SK-N-SH (cell line): ENCODE measurements around the gene USP30. TPM values are rescaled to one million over a fixed set of nuclear protein-coding genes. Genes with fewer than 3 reads are reported as not detected.
A peak's percentile ranks its signal among the peaks of the same experiment; 100 is the strongest.

ENCODE experiments used
- CTCF ChIA-PET: fragments of 300-600, 350-600 bp; formaldehyde crosslinking; extraction: SDS; loops from one replicate; lab custom pipeline; 2021; lab: Yijun Ruan, JAX
- POLR2A ChIA-PET: fragments of 350-600 bp; sonication (Branson Sonifier 250); formaldehyde crosslinking; extraction: SDS; loops from one replicate; lab custom pipeline; 2020; ENCODE audit warnings: antibody characterized with exemption, inconsistent platforms; lab: Yijun Ruan, JAX
- DNase-seq: peaks from one replicate; pipeline ENCODE4 v3.0.0; 2012
- H2AFZ ChIP-seq: fragments of 200-600 bp; sonication (generic); 2 replicates; pipeline ENCODE4 v1.8.1; 2016; ENCODE audit warnings: antibody characterized with exemption, mild to moderate bottlenecking, low read depth
- H3F3A ChIP-seq: fragments of 200-600 bp; sonication (generic); replicated peaks from 2 replicates; pipeline ENCODE3; 2016; ENCODE audit warnings: antibody characterized with exemption, mild to moderate bottlenecking; ENCODE audit not compliant: insufficient read depth
- H3K27ac ChIP-seq, 2 experiments: fragments of 200-500 bp in 1 of 2; fragments of 200-600 bp in 1 of 2; sonication (Bioruptor generic) in 1 of 2; sonication (generic), shearing (Covaris generic) in 1 of 2; 2 replicates each; pipeline versions ENCODE4 v1.5.1 to v1.6.1; 2014 to 2016; ENCODE audit warnings: low read depth in 2 of 2, inconsistent platforms in 1 of 2, low read length in 1 of 2, mild to moderate bottlenecking in 1 of 2, mixed read lengths in 1 of 2
- H3K27me3 ChIP-seq: fragments of 200-600 bp; sonication (generic), shearing (Covaris generic); 2 replicates; pipeline ENCODE4 v1.6.1; 2016; ENCODE audit warnings: mixed run types; ENCODE audit not compliant: insufficient read depth
- H3K36me3 ChIP-seq, 2 experiments: fragments of 200-500 bp in 1 of 2; fragments of 200-600 bp in 1 of 2; sonication (Bioruptor generic) in 1 of 2; sonication (generic) in 1 of 2; replicated peaks in 1 of 2; 2 replicates each; pipeline versions ENCODE3 to v1.5.1; 2014 to 2016; ENCODE audit warnings: low read length in 1 of 2, mild to moderate bottlenecking in 1 of 2; ENCODE audit not compliant: insufficient read depth in 2 of 2, control insufficient read depth in 1 of 2
- H3K4me1 ChIP-seq, 2 experiments: fragments of 200-500 bp in 1 of 2; fragments of 200-600 bp in 1 of 2; sonication (Bioruptor generic) in 1 of 2; sonication (generic), shearing (Covaris generic) in 1 of 2; 2 replicates each; pipeline versions ENCODE4 v1.5.1 to v1.6.1; 2014 to 2016; ENCODE audit warnings: low read depth in 1 of 2, low read length in 1 of 2, mixed run types in 1 of 2; ENCODE audit not compliant: insufficient read depth in 2 of 2, control insufficient read depth in 1 of 2
- H3K4me2 ChIP-seq: fragments of 200-600 bp; sonication (generic), shearing (Covaris generic); 2 replicates; pipeline ENCODE4 v1.6.1; 2017; ENCODE audit warnings: mixed run types
- H3K4me3 ChIP-seq, 2 experiments: fragments of 200-500 bp in 1 of 2; fragments of 200-600 bp in 1 of 2; sonication (Bioruptor generic) in 1 of 2; sonication (generic), shearing (Covaris generic) in 1 of 2; 2 replicates each; pipeline versions ENCODE4 v1.5.1 to v1.8.1; 2014 to 2016; ENCODE audit warnings: low read depth in 2 of 2, inconsistent platforms in 1 of 2, low read length in 1 of 2, mild to moderate bottlenecking in 1 of 2, mixed read lengths in 1 of 2, moderate library complexity in 1 of 2
- H3K79me2 ChIP-seq: fragments of 200-600 bp; sonication (generic); 2 replicates; pipeline ENCODE4 v1.8.1; 2017; ENCODE audit warnings: mild to moderate bottlenecking; ENCODE audit not compliant: insufficient read depth
- H3K9ac ChIP-seq: fragments of 200-600 bp; sonication (generic); 2 replicates; pipeline ENCODE4 v1.6.1; 2017; ENCODE audit warnings: mixed run types
- H3K9me2 ChIP-seq: fragments of 200-600 bp; sonication (generic); 2 replicates; pipeline ENCODE4 v1.6.1; 2017; ENCODE audit warnings: mixed run types
- H3K9me3 ChIP-seq: fragments of 200-600 bp; sonication (generic); 2 replicates; pipeline ENCODE4 v1.6.1; 2017; ENCODE audit warnings: mixed run types, mild to moderate bottlenecking, moderate library complexity
- H4K20me1 ChIP-seq: fragments of 200-600 bp; sonication (generic); 2 replicates; pipeline ENCODE4 v1.6.1; 2017; ENCODE audit warnings: mild to moderate bottlenecking, mixed run types; ENCODE audit not compliant: insufficient read depth
- EP300 ChIP-seq, 2 experiments: IDR thresholded peaks; 2 replicates each; pipeline versions ENCODE4 v1.4.0 to v1.6.1; 2012; ENCODE audit warnings: borderline replicate concordance in 1 of 2, low read depth in 1 of 2, low read length in 1 of 2
- FOXJ3 ChIP-seq: sonication (generic); formaldehyde crosslinking; IDR thresholded peaks from 2 replicates; pipeline ENCODE4 v1.5.1; 2020; ENCODE audit warnings: mild to moderate bottlenecking, missing genetic modification reagents
- GABPA ChIP-seq: IDR thresholded peaks from 2 replicates; pipeline ENCODE4 v1.4.0; 2012; ENCODE audit warnings: low read depth, mild to moderate bottlenecking
- GATA2 ChIP-seq: sonication (generic); formaldehyde crosslinking; IDR thresholded peaks from 2 replicates; pipeline ENCODE4 v1.5.0; 2020; ENCODE audit warnings: mild to moderate bottlenecking, missing genetic modification reagents
- NFIC ChIP-seq: IDR thresholded peaks from 2 replicates; pipeline ENCODE4 v1.4.0; 2012; ENCODE audit warnings: borderline replicate concordance
- RAD21 ChIP-seq: IDR thresholded peaks from 2 replicates; pipeline ENCODE4 v1.6.1; 2012; ENCODE audit warnings: mild to moderate bottlenecking, low read length
- RFX5 ChIP-seq: IDR thresholded peaks from 2 replicates; pipeline ENCODE4 v1.6.1; 2012; ENCODE audit warnings: mild to moderate bottlenecking, improper control_type of control experiment, low read length
- SMC3 ChIP-seq: IDR thresholded peaks from 2 replicates; pipeline ENCODE4 v1.6.1; 2012; ENCODE audit warnings: low read depth, low read length, improper control_type of control experiment
- TEAD4 ChIP-seq: IDR thresholded peaks from 2 replicates; pipeline ENCODE4 v1.4.0; 2012; ENCODE audit warnings: mild to moderate bottlenecking, borderline replicate concordance; ENCODE audit not compliant: insufficient read depth
- WGBS: methylation state at CpG from one replicate; pipeline ENCODE4 v1.1.6; 2017; ENCODE audit warnings: low lambda C conversion rate; 5-methylcytosine and 5-hydroxymethylcytosine counted together
- polyA plus RNA-seq, 3 experiments: library from polyadenylated mRNA; depleted of rRNA; stranded (reverse); fragments of >200 nt; gene quantifications; 2 replicates each; pipeline ENCODE4 v1.2.3, GENCODE V29; 2012
- TF ChIP-seq, protein P1 (sequence below): IDR thresholded peaks from 2 replicates; pipeline ENCODE4 v1.4.0; 2012; ENCODE audit warnings: low read depth, borderline replicate concordance
- TF ChIP-seq, protein P2 (sequence below): fragments of 150-350 bp; IDR thresholded peaks from 2 replicates; pipeline ENCODE4 v1.6.1; 2017; ENCODE audit warnings: antibody characterized with exemption, low read length, low read depth, borderline replicate concordance
- TF ChIP-seq, protein P3 (sequence below): fragments of 150-350 bp; IDR thresholded peaks from 2 replicates; pipeline ENCODE4 v1.6.1; 2016; ENCODE audit warnings: mild to moderate bottlenecking, low read depth, low read length

USP30 gene
- polyA plus RNA-seq, 1 of the 3 experiments (the other 2 are of a cell fraction): 10.9 TPM

DNA sequence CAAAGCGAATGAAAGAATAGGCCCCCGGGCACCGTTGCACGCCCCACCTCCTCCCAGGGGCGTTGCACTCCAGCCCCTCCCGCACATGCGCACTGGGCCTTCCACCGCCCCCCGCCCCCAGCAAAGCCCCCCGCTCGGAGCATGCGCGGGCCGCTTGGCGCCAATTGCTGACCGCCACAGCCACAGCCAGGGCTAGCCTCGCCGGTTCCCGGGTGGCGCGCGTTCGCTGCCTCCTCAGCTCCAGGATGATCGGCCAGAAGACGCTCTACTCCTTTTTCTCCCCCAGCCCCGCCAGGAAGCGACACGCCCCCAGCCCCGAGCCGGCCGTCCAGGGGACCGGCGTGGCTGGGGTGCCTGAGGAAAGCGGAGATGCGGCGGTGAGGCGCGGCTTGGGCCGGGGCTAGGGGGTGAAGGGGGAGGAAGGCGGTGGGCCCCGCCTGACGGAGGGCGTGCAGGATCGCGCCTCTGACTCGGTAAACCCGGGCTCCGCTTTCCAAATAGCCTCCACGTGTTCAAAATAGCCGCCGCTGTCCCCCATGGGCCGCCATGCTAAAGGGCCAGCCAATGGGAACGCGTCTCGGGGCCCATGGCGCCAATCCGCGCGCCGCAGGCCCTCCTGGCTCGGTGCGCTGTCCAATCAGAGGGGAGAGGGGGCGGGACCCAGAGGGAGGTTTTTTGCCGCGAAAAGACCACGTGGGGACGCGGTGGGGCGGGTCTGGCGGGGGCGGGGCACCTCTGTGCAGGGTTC lies 45.2 kb downstream of the USP30 start, which contains the start of gene UNG (continued):
- TF ChIP-seq, protein P1, sequence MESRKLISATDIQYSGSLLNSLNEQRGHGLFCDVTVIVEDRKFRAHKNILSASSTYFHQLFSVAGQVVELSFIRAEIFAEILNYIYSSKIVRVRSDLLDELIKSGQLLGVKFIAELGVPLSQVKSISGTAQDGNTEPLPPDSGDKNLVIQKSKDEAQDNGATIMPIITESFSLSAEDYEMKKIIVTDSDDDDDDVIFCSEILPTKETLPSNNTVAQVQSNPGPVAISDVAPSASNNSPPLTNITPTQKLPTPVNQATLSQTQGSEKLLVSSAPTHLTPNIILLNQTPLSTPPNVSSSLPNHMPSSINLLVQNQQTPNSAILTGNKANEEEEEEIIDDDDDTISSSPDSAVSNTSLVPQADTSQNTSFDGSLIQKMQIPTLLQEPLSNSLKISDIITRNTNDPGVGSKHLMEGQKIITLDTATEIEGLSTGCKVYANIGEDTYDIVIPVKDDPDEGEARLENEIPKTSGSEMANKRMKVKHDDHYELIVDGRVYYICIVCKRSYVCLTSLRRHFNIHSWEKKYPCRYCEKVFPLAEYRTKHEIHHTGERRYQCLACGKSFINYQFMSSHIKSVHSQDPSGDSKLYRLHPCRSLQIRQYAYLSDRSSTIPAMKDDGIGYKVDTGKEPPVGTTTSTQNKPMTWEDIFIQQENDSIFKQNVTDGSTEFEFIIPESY: no peak
- TF ChIP-seq, protein P2, sequence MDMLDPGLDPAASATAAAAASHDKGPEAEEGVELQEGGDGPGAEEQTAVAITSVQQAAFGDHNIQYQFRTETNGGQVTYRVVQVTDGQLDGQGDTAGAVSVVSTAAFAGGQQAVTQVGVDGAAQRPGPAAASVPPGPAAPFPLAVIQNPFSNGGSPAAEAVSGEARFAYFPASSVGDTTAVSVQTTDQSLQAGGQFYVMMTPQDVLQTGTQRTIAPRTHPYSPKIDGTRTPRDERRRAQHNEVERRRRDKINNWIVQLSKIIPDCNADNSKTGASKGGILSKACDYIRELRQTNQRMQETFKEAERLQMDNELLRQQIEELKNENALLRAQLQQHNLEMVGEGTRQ: peak; percentile 45; the same call in 1 of the 2 replicates
- TF ChIP-seq EP300 (IDR thresholded peaks at IDR 0.05; ENCODE audit: borderline replicate concordance in 1 of 2, low read depth in 1 of 2, low read length in 1 of 2) (no peak), FOXJ3 (CRISPR knock-in tag) (no peak), SMC3 (no peak), GATA2 (no peak), TEAD4 (no peak)
- TF ChIP-seq, protein P3, sequence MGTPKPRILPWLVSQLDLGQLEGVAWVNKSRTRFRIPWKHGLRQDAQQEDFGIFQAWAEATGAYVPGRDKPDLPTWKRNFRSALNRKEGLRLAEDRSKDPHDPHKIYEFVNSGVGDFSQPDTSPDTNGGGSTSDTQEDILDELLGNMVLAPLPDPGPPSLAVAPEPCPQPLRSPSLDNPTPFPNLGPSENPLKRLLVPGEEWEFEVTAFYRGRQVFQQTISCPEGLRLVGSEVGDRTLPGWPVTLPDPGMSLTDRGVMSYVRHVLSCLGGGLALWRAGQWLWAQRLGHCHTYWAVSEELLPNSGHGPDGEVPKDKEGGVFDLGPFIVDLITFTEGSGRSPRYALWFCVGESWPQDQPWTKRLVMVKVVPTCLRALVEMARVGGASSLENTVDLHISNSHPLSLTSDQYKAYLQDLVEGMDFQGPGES: peak; percentile 90

DNA sequence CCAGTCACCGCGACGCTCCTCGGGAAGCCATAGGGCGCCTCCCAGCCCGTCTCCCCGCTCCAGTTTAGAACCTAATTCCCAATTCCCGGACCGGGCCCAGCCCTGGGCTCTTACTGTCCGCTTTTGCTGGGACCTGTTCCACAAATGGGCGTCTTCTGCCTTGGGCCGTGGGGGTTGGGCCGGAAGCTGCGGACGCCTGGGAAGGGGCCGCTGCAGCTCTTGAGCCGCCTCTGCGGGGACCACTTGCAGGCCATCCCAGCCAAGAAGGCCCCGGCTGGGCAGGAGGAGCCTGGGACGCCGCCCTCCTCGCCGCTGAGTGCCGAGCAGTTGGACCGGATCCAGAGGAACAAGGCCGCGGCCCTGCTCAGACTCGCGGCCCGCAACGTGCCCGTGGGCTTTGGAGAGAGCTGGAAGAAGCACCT lies 45.8 kb downstream of the USP30 start:
- H3K36me3 ChIP-seq: peaks cover 12 to 15% of the 10 kb centered on the region in 2 experiments
- peaks cover 5% of the 10 kb centered on the region in 2 experiments; a peak in 2 of 4 replicates for H3K4me1 ChIP-seq
- H3K4me2 ChIP-seq: peak overlapping the region; percentile 93
- H3K4me3 ChIP-seq: peak overlapping the region; percentile 66 to 70
- WGBS: 0% methylated on average over 14 of the region's 32 CpGs
- no peaks in the 10 kb centered on the region for H3K9me2 ChIP-seq
- no peaks in the 10 kb centered on the region for H4K20me1 ChIP-seq
- H3F3A ChIP-seq: no peaks in the 10 kb centered on the region
- H3K9me3 ChIP-seq: no peaks in the 10 kb centered on the region
- peaks cover 18% of the 10 kb centered on the region for H3K79me2 ChIP-seq
- no peak for DNase-seq
- peak overlapping the region; percentile 77; the same call in 1 of the 2 replicates for H2AFZ ChIP-seq
- ChIA-PET POLR2A (no interaction called here), CTCF (interaction anchor here (1.1 kb wide), 1 partner anchor 534 kb away, joined by 3 read pairs; no protein-coding TSS in a partner anchor)
- peak overlapping the region; percentile 77 to 80; a peak in 3 of 4 replicates for H3K27ac ChIP-seq
- no peaks in the 10 kb centered on the region for H3K27me3 ChIP-seq
- no peak for TF ChIP-seq EP300 (IDR thresholded peaks at IDR 0.05; ENCODE audit: borderline replicate concordance in 1 of 2, low read depth in 1 of 2, low read length in 1 of 2)
- TF ChIP-seq FOXJ3 (CRISPR knock-in tag): 0 out of 2 replicates have a peak, but pooled peaks have one; percentile 40
- TF ChIP-seq NFIC: peak; percentile 67
- peak; percentile 17; the same call in 1 of the 2 replicates for TF ChIP-seq GABPA
- no peak for TF ChIP-seq RFX5
- no peak for TF ChIP-seq RAD21
- H3K9ac ChIP-seq: peak overlapping the region; percentile 74
